Measurements from ENCODE around the gene AADACL4.

The AADACL4 gene

GRCh38 chr1:12714710-12715475 lies 71.0 kb downstream of the AADACL4 start:
- DNase-seq: no peak

- DNase-seq: no peak
Observed at GRCh38 chr1:12715896-12716437, 72.1 kb downstream of the AADACL4 start, which contains the start of gene AADACL3. Gene AADACL3 (plus strand): TSS chr1:12716110. CDS start chr1:12716177, 67 bp downstream.

All from activated CD4-positive, alpha-beta T cell treated with anti-CD3 and anti-CD28 coated beads for 4 hours (primary cell).